HL-60 (cell line): Measurements from ENCODE around the gene NDUFV3.

ENCODE experiments used
- CTCF ChIP-seq: IDR thresholded peaks from one replicate; pipeline ENCODE4 v1.5.1; 2011; ENCODE audit warnings: low read length, control low read depth, inconsistent platforms; ENCODE audit not compliant: insufficient read depth
- GABPA ChIP-seq: IDR thresholded peaks from 2 replicates; pipeline ENCODE4 v1.6.1; 2012; ENCODE audit warnings: low read depth
- POLR2AphosphoS5 ChIP-seq: IDR thresholded peaks from 2 replicates; pipeline ENCODE4 v1.6.1; 2012; ENCODE audit warnings: low read depth

GRCh38 chr21:42905195-42905594 is 12.1 kb downstream of the NDUFV3 start:
- TF ChIP-seq POLR2AphosphoS5 (no peak), CTCF (no peak), GABPA (no peak)
